EH (cell line): ENCODE data around the gene ZDHHC7.
"Not testable (repeated sequence)": the region's sequence is repeated elsewhere in the genome, so short reads cannot be mapped to it uniquely, and the experiment has no call there.

Source experiments
- DNase-seq: peaks from one replicate; pipeline ENCODE4 v3.0.0-alpha.2; 2015; ENCODE audit warnings: low read depth

The ZDHHC7 gene

DNA sequence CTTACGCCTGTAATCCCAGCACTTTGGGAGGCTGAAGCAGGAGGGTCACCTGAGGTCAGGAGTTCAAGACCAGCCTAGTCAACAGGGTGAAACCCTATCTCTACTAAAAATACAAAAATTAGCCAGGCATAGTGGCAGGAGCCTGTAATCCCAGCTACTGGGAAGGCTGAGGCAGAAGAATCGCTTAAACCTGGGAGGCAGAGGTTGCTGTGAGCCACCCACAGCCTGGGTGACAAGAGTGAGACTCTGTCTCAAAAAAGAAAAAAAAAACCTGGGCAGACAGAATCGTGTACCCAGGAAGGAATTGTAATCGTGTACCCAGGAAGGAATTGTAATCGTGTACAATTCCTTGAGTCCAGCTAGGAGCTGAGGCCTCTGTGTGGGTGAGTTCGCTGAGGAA, 72.7 kb downstream of the ZDHHC7 start:
- not testable (repeated sequence) for DNase-seq

- DNase-seq, result no peak
These were observed 73.9 kb downstream of the ZDHHC7 start for GRCh38 chr16:84937196-84938005.

GRCh38 chr16:84933774-84934631, 77.3 kb downstream of the ZDHHC7 start:
- DNase-seq, result peak; percentile 57

- DNase-seq, result no peak
These were observed 78.7 kb downstream of the ZDHHC7 start for GRCh38 chr16:84932681-84933080.

DNA sequence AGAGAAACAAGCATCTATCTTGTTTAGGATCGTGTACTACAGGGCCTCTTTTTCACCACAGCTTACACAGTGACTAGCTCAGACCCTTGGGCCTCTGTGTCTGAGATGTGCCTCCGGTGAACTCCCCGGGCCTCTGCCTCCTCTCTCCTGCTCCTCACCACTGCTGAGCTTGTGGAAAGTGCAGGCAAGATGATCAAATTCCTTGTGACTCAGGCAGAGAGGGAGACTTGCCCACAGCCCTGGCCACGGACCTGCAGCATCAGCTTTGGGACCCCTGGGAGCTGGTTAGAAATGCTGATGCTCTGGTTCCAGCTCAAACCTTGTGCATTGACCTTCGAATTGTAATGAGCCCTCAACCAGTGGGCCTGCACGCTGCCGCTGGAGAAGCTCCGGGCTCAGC, 79.8 kb downstream of the ZDHHC7 start:
- no peak for DNase-seq

GRCh38 chr16:84931107-84931494, 80.2 kb downstream of the ZDHHC7 start:
- DNase-seq, result no peak

DNA sequence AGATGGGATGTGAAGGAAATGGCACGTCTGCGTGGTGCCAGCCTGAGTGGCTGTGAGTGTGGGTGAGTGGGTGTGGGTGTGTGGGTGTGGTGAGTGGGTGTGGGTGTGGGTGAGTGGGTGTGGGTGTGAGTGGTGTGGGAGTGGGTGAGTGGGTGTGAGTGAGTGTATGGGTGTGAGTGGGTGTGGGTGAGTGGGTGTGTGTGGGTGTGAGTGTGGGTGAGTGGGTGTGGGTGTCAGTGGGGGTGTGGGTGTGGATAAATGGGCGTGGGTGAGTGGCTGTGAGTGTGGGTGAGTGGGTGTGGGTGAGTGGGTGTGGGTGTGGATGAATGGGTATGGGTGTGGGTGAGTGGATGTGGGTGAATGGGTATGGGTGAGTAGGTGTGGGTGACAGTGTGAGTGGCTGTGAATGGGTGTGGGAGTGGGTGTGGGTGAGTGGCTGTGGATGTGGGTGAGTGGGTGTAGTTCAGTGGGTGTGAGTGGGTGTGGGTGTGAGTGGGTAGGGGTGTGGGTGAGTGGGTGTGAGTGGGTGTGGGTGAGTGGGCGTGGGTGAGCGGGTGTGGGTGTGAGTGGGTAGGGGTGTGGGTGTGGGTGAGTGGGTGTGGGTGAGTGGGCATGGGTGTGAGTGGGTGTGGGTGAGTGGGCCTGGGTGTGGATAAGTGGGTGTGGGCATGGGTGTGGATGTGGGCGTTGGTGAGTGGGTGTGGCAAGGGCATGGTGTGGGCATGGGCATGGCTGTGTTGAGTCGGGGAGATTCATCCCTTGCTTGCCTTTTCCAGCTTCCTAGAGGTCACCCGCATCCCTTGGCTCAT, 80.8 kb downstream of the ZDHHC7 start:
- no peak for DNase-seq

DNA sequence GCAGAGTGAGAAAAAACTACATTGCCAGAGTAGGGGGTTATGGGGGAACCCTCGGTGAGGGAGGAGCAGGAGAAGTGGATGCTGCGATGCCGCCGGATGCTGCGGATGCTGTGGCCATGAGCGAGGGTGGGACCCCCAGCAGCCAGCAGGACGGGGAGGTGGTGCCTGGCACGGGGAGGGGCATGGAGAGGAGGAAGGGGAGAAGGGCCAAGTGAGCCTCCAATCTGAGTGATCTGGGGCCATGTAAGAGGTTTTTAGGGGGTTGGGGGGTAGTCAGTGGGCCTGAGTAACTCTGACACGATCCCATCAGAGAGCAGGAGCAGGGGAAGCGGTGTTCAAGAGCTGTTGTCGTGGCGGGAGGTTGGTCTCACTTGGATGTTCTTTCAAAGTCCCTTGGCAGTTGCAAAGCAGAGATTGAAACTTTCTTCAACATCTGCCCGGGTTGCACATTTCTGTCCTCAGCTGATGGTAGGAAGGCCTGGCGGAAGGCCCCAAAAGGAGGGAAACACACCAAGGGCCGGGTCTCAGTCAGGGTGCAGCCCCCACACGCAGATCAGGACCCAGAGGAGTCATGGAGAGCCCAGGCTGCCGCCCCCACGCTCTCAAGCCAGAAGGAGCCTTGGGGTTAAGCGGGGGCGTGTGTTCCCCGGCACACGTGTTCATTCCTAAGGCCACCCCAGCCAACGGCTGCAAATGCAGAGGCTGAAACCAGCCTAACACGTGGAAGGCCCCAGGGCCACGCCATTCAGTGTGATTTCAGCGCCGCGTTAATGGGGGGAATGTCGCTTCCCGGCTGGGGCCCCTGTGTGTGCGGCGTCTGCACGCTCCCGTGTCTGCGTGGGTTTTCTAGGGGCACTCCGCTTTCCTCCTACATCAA, 81.7 kb downstream of the ZDHHC7 start:
- no peak for DNase-seq

DNA sequence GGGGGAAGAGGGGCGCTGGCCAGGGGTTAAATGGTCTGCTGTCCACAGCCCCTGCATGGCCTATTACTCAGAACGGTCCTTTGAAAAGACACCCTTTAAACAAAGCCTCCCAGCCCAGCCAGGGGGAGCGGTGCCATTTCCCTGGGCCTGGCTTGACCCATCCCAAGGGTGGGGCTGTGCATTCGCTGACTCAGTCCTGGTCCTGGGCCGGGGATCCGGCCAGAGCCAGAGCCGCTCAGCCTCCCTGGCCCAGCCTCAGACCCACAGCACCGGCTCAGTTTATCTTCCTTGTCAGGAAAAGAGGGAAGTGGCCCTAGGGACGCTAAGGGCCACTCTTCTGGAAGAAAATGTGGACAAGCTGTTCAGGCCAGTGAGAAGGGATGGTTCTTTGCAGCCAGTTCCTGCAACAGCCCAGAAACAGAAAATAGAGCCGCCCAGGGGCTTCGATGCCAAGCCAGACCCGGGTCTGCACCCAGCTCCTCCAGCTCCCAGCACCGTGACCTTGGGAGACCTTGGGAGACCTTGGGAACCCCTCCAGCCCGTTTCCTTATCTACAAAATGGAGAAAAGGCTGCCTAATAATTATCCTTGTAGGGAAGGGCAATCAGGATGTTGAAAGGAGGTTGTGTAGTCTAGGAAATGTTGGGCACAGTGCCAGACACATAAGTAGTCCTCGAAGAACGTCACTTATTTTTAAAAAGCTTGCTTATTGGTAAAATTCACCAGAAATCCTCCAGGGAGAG, 82.5 kb downstream of the ZDHHC7 start:
- peak; percentile 34 for DNase-seq

DNA sequence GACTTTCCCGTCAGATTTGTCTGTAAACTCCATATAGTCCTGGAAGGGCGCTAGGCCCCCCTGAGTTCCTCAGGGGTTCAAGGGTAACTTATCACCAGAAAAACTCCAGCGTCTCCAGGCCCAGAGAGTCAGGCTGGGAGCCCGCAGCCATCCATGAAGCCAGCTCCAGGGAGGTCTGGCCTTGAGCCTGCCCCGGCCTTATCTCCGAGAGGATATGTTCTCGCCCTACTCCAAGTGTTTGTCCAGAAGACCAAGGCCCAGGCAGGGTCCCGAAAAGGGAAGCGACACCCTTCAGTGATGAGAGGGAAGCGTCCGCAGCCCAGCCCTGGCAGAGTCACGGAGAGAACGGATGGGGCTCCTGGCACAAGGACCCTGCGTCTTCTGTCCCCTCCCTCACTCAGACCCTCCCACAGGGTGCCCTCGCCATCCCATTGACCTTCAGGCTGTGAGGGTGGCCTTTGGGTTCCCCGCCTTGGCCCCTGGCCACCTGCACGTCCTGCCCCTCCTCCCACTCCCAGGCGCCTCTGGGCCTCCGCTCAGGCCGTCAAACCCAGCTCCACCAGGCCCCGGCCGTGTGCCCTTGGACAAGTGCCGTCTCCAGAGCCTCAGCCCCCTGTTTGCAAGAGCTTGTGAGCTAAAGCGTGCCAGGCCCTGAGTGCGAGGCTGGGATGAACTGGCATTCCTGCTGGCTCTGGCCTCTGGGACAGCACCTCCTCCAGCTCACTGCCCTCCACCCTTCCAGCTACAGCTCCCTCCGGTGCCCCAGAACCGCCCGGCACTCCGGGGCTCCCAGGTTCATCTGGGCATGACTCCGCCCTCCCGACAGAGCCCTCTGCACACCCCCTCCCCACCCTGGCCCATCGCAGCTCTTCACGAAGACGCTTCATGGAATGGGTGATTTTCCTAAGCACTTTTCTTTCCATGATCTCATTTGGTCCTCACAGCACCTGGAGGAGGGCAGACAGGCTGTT, 83.4 kb downstream of the ZDHHC7 start:
- no peak for DNase-seq

DNA sequence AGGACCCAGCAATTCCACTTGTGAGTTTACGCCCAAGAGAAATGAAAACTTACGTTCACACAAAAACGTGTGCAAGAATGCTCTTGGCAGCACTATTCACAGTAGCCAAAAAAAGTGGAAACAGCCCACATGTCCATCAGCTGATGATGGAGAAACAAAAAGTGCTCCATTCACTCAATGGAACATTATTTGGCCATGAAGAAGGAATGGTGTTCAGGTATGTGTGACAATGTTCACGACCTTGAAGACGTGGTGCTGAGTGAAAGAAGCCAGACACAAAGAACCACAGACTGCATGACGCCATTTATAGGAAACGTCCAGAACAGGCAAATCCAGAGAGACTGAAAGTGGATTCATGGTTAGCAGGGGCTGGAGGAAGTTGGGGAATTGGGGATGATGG, 84.9 kb downstream of the ZDHHC7 start:
- no peak for DNase-seq

DNA sequence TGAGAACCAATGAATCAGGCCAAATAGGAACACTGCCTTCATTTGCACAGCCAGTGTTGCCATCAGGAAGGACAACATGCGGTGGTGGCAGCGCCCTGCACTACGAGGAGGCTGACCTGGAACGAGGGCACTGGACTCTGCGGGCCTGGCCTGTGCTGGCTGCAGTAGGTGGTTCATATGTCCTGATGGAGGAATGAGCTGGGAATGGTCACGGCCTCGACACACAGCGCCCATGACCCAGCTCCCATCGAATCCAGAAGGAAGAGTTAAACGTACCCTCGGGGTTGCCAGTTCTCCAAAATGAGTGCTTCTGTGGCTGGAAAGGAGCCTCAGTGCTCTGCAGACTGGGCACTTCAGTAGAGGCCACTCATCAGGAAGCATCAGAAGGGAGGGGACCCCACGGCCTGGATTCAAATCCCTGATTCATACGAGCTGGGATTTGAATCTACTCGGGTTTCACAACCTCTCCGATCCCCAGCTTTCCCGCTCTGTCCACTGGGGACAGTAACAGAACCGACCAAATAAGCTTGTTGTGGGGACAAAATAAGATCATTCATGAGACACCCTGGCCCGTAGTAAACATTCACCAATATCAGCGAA, 85.5 kb downstream of the ZDHHC7 start:
- DNase-seq, result no peak

DNA sequence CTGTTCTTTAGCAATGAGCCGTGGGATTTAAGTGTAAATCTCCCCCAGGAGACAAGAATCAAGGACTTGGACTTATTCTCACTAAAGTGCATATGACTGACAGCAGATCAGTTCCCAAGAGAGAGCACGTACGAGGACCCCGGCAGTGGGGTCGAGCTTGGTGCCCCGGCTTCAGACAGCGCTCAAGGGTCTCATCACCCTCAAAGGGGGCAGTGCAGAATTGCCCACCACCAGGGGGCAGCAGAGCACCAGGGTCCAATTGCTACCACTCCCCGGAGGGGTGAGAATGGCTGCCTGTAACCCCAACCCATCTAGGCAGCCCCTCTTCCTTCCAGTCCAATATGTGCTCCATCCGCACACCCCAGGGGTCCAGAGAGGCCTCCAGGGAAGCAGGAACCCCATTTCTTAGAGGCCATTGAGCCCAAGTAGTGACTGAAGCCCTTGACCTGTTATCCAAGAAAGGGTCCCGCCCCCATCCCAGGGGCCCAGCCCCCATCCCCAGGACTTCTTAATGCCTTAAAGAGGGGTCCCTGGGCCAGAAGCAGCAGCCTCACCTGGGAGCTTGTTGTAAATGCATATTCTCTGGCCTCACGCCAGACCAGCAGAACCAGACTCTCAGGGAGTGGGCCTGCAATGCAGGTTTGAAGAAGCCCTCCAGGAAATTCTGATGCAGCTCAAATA, 86.1 kb downstream of the ZDHHC7 start:
- peak; percentile 53 for DNase-seq

- DNase-seq, result no peak
These were observed 86.8 kb downstream of the ZDHHC7 start for GRCh38 chr16:84924331-84925091.
